HuH-7 (cell line): Measurements from ENCODE around the gene MAX.

ENCODE experiments used
- DNase-seq: peaks from one replicate; pipeline ENCODE4 v3.0.0; 2011; ENCODE audit warnings: low spot score

The MAX gene, protein sequence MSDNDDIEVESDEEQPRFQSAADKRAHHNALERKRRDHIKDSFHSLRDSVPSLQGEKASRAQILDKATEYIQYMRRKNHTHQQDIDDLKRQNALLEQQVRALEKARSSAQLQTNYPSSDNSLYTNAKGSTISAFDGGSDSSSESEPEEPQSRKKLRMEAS

DNA sequence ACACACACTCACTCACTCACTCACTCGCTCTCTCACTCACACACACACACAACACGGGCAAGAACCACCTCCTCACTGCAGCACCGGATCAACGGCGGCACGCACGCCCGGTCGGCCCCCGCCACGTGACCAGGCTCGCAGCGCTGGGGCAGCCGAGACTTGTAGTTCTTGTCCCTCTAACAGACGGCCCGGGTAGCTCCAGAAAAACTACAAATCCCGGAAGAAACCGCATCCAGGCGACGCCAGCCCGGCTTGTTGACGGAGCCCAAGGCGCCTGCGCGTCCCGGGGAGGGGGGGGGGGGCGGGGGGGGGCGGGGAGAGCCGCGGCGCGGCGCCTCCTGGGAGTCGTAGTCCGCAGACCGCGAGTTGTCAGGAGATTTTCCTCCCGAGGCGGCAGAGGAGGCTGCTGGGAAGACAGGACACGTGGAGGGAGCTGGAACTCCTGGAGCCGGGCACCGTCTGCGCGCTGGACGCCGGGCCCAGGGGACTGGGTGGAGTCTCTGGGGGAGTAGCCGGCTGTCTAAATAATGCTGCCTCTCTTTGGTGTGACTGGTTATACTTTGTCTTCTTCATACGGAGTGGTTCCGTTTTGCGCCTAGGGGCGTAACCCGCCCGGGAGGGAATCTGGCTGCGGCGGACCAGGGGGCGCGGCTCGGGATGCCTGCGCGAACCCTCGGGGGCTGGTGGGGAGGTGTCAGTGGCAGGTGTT is at the start of gene MAX:
Gene MAX (minus strand): TSS at position 77 of the 709 bp plus-strand sequence. CDS start 178 bp downstream, outside the sequence.
- peak; percentile 88 for DNase-seq

DNA sequence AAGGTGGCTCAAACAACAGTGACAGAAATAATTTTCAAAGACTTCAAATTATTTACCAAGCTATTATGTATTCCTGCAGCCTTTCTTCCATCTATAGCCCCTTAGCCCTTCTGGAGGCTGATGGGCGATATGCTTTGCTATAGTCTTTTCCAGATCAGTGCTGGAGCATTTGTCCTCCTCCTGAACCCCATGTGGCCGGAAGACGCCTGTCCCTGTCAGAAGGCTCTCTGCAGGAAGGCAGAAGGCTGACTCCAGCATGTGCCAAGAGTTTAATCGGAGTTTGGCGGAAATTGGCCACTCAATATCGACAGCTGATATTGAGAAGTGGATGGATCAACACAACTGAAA is 49.3 kb upstream of the MAX start:
- DNase-seq = no peak

DNA sequence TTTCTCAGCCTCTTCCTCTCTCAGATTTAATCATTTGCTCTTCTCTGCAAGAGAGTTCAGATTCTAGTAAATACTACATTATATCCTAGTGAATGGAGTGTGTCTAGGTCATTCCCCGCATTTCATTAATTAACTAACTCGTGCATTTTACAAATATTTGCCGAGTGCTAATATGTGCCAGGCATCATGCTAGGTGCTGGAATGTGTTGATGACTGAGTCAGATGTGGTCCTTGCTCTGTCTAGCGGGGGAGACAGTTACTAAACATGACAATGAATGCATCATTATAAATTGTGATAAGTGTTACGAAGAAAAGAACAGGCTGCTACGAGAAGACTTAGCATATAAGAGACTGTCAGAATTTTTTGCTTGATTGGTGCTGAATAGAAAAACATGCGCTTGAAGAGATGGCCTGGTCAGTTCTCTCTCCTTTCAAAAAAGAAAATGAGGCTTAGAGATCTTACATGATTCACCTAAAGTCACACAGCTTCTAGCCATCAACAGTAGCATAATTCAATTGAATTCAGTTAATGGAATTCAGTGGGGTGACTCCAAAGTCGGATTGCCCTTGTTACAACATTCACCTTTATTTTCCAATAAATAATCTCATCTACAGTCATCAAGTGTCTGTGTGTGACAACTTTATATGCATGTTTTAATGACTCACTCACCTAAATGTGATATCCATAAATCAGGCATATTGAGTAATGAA is 48.7 kb upstream of the MAX start:
- no peak for DNase-seq

DNA sequence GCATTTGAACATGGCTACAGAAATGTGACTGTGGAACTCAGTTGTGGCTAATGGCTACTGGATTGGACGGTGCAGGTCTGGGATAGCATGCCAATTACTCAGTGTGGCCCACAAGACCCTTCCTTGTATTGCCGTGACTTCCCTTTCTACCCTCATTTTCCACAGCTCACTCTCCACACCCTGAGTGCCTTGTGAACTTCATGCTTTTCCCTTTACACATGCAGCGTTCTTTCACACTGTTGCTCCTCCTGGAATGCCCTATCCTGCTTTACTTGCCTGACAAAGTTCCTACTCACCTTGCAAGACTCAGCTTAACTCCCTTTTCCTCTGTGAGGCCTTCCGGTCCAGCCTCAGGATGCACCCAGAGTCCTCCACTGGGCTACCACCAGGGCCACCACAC is 46.8 kb upstream of the MAX start:
- DNase-seq = no peak

DNA sequence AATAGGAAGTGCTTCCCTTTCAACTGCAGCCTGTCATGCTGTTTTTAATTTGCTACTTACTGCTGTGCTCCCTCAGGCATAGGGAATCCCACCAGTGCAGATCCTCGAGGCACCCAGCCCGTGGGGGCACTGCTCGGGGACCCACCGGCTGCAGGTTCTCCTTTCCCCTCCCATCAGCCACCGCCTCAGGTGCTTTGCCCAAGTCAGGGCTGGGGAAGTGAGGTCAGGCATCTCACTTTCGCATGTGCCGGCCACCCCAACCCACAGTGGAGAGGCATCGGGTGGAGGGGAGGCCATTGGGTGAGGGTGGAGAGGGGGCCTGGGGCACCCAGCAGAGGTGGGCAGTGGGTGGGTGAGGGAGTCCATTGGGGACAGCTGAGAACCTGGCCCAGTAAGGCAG is 41.9 kb upstream of the MAX start:
- DNase-seq = no peak

DNA sequence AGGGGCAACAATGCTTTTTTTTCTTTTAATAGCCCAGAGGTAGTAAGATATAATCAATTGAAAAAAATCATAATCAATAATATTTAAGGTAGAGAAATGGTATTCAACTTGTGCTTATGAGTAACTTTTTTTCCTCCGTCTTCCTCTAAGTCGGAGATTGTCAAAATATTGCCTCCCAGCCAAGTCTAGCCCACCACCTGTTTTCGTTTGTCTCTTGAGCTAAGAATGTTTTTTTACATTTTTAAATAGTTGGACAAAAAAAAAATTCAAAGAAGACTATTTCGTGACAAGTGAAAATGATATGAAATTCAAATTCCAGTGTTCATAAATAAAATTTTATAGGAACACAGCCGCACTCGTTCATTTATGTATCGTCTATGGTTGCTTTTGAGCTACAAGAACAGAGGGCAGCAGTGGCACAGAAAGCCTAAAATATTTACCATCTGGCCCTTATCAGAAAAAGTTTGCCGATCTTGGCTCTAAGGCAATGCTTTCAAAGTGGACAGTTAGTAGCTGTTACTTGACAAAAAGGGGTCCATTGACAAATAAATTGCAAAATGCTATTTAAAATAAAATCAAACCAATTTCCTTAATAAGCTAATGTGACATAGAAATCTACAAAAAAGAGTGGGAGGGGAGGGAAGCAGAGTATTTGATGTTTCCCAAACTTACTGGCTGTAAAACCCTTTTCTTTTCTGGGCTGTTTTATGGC is 40.8 kb upstream of the MAX start:
- DNase-seq = no peak

DNA sequence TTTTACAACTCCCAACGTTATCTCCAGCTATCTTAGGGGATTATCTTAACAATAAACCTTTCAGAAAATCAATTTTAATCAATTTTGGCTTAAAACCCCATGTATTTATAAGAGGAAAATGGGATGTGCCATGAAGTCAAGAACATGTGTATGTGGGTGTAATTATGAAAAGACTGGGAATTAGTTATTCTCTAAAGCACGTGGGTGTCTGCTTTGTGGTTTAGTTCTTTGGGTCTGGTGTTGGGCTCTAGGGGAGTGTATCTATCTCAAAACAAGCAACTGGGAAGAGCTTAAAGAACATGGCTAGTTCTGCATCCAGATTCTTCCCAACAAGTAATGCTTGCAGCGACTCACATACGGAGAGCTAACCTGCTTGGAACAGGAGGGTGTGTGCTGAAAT is 40.1 kb upstream of the MAX start:
- no peak for DNase-seq

DNA sequence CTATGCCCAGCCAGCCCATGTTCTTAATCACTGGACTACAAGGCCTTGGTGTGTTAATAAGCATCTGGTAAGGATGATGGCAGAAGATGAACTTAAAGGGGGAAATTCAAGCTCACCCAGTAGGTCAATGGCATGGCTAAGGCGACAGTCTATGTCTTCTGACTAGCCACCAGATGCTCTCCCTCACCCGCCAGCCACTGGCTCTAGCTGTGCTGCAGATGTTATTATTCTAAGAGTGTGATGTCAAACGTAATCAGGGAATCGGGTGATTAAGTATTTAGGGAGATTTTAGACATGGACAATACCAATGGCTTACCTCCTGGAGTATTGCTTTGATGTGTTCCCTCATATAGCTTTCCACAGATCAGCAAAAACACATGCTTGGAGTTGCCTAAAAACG is 39.2 kb upstream of the MAX start:
- no peak for DNase-seq

DNA sequence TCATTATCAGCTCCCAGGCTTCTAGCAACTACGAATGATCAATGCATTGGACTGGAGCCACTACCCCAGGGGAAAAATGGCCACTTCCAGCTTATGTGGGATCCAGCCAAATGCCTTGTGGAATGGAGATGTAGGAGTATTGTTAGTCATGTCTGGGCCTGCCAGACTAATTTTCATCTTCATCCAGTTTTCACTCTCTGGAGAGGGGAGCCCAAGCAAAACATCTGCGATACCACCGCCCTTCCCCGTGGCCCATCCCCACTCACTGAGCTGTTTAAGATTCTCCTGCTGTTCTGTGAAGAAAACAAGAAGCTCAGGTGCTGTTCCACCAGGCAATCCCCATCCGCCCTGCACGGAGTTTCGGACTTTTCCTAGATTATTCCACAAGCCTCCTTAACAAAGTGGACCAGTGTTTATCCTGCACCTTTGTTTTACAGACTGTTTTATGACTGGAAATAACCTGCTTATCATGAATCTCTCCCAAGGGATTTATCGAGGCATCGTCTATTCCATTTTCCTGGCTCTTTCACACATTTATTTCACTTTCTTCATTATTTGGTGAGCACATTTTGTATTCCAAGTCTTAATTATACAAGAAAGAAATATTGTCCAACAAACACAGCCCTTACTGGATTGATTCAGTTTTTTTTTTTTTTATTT is 35.5 kb upstream of the MAX start:
- DNase-seq = no peak

DNA sequence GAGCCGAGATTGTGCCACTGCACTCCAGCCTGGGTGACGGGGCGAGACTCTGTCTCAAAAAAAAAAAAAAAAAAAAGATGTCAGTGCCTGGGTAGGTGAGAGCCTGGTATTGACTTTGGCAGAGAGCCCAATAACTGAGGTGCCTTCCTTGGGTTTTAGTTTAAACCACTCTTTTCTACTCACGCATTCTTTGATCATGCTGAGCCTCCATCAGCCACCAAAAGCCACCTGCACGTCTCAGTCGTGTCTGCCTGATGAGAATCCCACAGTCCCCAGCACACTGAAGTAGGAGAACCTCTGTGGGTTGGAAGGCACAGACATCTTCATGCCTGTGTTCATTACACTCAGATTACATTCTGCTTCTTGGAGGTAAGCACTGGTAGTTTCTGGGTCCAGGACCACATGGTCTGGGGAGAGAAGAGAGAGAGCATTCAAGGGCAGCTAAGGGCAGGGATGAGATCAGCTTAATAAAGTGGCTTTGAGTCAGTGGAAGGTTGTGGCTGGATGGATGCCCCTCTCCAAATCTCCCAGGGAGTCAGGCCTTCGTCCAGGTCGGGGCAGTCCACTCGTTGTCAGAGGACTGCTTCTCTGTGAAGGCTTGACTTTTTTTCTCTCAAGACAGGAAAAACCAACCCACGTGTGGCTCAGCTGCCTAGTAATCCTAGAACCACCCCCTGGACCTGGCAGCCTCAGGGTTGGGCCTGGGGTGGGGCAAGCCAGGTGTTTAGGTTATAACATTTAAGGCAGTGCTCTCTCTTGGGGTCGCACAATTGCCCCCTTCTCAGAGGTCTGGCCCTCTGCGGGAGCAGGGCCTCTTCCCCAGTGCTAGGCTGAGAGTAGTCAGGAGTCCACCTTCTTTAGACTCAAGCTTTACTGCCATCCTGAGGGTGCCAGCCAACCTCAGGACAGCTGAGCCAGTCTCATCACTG is 32.6 kb upstream of the MAX start:
- DNase-seq = no peak

DNA sequence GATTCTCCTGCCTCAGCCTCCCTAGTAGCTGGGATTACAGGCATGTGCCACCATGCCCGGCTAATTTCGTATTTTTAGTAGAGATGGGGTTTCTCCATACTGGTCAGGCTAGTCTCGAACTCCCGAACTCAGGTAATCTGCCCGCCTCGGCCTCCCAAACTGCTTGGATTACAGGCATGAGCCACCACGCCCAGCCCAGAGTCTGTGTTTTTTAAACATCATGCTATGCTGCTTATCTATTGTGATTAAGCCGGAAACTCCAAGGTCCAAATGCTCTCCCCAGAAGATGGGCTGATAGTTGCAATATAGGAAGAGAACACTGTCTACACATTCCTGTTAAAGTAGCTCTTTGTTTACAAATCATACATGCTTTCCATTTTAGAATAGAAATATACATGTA is 30.5 kb upstream of the MAX start:
- DNase-seq = no peak

DNA sequence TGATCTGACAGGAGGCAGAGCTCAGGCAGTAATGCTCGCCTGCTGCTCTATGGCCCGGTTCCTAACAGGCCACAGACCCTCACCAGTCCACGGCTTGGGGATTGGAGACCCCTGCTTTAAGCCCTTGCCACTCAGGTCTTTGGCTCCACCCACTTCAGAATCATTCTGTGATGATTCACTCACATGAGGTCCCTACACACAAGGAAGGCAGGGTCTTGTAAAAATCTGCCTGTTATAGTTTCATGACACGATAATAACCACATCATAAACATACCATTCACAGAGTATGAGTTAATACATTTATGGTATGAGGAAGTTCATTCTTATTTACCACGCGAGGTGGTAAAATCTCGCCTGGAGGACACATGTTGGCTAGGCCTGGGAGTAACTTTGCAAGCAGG is 29.0 kb upstream of the MAX start:
- no peak for DNase-seq

DNA sequence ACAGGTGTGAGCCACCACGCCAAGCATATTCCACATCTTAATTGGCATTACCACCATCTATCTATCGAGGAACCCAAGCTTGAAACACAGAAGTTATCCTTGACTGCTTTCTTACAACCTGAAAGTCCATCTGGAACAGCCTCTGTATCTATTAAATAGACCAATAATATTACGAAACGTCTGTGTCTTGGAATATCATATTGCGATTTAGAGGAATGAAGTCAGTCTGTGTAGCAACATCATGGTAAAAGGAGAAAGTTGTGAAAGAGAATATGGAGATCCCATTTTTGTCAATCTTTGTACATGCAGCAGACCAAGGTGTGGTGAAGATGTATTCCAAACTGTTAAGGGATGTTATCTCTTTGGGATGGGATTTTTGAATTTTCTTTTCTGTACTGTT is 25.8 kb upstream of the MAX start:
- no peak for DNase-seq

DNA sequence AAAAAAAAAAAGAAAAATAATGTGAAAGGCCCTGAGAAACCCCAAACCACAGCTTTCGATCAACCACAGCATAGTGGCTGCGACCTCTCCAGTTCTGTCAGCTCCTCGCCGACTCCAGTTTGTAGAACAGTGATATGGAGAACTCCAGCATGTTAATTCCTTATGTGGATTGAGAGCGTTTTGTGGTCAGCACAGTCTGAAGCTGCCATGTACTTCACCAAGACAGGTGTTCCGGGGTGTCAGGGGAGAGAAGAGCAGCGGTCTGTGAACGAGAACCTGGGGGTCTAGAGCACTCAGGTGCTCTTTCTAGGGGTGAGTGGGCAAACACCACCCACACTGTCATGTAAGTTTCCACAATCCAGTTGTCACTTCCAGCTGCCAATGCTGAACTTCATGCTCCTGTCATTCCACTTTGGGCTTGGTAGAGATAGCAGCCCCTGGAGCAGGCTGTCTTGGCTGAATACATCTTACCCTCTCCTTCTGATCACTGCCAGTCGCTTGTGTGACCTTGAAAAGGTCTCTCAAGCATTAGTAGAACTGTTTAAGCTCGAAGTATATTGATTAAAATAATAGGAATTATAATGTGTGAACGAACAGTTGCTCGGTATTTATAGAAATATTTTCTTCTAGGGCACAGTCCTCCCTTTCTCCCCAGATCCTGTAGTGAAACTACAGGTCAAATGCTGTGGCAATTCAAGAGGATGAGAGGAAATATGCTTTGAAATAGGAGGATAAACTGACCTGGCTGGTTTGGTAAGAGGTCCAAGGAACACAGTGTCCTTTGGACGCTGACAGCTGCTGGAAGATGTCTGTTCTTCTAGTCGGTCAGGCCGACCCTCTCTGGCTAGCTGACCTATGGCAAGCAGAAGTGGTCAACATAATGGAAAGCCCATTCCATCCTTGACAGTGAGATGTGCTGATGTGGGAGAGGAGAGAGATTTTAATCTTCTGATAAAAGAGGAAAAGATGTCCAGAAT is 15.7 kb upstream of the MAX start:
- no peak for DNase-seq

DNA sequence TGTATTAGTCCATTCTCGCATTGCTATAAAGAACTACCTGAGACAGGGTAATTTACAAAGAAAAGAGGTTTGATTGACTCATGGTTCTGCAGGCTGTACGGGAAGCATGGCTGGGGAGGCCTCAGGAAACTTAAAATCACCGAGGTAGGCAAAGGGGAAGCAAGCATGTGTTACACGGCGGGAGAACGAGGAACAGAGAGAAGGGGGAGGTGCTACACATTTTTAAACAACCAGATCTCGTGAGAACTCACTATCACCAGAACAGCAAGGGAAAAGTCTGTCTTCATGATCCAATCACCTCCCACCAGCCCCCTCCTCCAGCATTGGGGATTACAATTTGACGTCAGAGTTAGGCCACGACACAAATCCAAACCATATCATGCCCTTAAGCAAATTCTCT is 13.3 kb upstream of the MAX start:
- DNase-seq = no peak

DNA sequence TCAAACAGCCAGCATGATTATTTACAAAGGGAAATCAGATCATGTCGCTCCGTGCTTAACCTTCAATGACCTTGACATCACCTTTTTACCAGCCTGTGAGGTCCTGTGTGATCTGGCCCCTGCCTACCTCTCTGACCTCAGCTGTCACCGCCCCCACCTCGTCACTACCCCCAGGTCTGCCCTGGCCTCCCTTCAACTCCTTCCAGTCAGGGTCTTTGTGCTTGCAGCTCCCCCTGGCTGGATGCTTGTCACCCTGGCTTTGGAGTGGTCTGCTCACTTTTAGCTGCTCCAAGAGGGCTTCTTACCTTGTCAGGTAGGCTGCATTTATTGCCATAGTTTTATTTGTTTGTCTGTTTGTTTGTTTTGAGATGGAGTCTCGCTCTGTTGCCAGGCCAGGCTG is 8.2 kb upstream of the MAX start:
- DNase-seq = no peak

DNA sequence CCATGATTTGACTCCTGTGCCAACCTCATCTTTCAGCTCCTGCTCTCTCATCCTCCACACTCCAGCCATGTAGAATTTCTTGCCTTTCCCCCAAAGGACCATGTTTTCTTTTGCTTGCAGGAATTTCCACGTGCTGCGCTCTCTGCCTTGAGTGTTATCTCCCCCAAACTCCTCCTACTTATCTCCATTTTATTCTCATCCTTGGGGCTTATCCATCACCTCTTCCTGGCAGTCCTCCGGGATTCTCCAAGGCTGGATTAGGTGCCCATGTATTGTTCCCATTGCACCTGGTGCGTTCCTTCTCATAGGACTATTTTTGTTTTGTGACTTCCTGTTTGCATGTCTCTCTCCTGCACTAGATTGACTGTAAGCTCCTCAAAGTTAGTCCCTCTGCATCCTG is 7.0 kb upstream of the MAX start:
- DNase-seq = no peak

DNA sequence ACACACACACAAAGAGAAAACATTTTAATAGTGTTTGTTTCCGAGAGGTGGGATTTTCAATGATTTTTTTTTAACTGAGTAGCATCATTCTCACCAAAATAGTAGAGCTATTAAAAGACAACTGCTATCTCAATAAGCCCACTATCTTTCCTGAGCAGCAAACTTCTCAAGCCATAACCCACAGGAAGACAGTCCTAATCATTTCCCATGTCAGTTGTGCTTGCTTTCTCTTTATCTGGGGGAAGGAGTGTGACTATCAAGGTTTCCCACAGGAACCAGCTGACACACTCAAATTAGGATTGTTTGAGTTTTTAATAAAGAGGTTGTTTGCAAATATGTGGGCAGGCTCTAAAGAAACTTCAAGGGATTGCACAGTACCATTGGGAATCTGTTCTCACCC is 4.9 kb upstream of the MAX start:
- DNase-seq = no peak

DNA sequence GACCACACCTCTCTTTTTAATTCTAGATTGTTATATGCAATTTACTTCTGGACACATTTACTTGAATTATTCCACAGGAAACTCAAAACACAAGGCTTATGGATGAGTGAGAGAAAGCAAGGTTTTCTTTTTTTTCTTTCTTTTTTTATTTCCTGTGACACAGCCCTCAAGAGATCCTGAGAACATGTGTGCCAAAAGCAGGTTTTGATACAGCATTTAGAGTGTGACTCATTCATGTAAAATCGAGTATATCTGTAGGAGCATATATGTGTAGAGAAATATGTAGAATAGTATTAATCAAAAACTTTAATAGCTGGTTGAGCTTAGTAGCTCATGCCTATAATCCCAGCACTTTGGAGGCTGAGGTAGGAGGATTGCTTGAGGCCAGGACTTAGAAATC is 4.4 kb upstream of the MAX start:
- no peak for DNase-seq

DNA sequence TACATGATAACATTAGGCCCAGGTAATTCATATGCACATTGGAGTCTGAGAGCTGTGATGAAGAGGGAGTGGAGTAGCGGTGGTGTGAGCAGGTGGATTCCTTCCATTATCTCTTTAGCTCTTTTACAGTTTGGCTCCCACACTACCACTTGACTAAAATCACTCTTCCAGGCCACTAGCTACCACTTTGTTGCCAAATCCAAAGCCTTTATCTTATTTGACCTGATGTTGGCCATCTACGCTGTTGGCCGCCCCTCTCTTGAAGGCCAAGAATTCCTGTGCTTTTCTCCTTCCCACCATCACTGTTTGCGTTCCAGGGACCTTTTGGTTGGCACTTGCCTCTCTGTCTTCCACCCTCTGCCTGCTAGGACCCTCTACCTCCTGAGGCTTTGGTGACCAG is 4.0 kb upstream of the MAX start:
- no peak for DNase-seq
